Measurements from ENCODE around the gene GMFB. TPM values are rescaled to one million over a fixed set of nuclear protein-coding genes. Genes with fewer than 3 reads are reported as not detected.

Gene GMFB
- total RNA-seq, 2 experiments from 2014 or later: 45.7 to 82.2 TPM

DNA sequence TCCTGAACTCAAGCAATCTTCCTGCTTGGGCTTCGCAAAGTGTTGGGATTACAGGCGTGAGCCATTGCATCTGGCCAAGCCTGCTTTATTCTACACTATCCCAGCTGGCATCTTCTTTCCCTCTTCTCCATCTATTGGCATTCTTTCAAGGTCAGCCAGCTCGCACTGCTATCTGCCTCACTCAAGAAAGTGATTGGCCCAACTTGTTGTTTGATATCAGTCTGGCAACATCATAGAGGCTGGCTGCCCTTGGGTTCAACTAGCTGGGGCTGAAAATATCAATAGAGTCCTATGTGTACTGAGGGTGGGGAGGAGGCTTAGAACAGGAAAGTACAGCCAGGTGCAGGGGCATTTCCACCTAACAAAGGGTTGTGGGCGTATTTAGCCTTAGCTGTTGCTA lies 17.1 kb downstream of the GMFB start:
- Histone ChIP-seq H3K4me1 (ENCODE audit: insufficient read depth, low read length, poor library complexity, severe bottlenecking) (no peaks in the 10 kb centered on the region), H3K9me2 (ENCODE audit: insufficient read depth, low read length) (no peaks in the 10 kb centered on the region), H4K20me1 (ENCODE audit: insufficient read depth, low read length) (no peaks in the 10 kb centered on the region), H3K9me3 (ENCODE audit: low read length) (no peaks in the 10 kb centered on the region), H3K4me2 (ENCODE audit: low read length) (no peak overlapping the region), H3K27ac (ENCODE audit: low read depth, low read length, poor library complexity, severe bottlenecking) (no peak overlapping the region), H3K79me2 (ENCODE audit: insufficient read depth, low read depth, low read length) (no peaks in the 10 kb centered on the region), H2AFZ (ENCODE audit: low read length) (no peak overlapping the region), H3K4me3 (ENCODE audit: low read depth, low read length, poor library complexity, severe bottlenecking) (no peak overlapping the region), H3K36me3 (ENCODE audit: insufficient read depth, low read length) (peaks cover 26% of the 10 kb centered on the region; the same call in 1 of the 2 replicates)
- no peak for TF ChIP-seq EZH2phosphoT487 (IDR thresholded peaks at IDR 0.05; ENCODE audit: borderline replicate concordance, low read depth, low read length)
- TF ChIP-seq, protein P1, sequence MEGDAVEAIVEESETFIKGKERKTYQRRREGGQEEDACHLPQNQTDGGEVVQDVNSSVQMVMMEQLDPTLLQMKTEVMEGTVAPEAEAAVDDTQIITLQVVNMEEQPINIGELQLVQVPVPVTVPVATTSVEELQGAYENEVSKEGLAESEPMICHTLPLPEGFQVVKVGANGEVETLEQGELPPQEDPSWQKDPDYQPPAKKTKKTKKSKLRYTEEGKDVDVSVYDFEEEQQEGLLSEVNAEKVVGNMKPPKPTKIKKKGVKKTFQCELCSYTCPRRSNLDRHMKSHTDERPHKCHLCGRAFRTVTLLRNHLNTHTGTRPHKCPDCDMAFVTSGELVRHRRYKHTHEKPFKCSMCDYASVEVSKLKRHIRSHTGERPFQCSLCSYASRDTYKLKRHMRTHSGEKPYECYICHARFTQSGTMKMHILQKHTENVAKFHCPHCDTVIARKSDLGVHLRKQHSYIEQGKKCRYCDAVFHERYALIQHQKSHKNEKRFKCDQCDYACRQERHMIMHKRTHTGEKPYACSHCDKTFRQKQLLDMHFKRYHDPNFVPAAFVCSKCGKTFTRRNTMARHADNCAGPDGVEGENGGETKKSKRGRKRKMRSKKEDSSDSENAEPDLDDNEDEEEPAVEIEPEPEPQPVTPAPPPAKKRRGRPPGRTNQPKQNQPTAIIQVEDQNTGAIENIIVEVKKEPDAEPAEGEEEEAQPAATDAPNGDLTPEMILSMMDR (conservative IDR thresholded peaks at IDR 0.05; ENCODE audit: low read length): no peak
- no peak for DNase-seq (ENCODE audit: low spot score)
- no TSS peak for BruUV-seq (replicated peaks)
- intact Hi-C loops (cut with micrococcal nuclease; ENCODE audit: unreplicated experiment): no loop called here
- ChIA-PET POLR2A (interaction anchor here (1.3 to 3.5 kb wide), 2 partner anchors 11 to 15 kb away, joined by 5 to 20 read pairs; no protein-coding TSS in a partner anchor), CTCF (ENCODE audit: unreplicated experiment) (no interaction called here)

DNA sequence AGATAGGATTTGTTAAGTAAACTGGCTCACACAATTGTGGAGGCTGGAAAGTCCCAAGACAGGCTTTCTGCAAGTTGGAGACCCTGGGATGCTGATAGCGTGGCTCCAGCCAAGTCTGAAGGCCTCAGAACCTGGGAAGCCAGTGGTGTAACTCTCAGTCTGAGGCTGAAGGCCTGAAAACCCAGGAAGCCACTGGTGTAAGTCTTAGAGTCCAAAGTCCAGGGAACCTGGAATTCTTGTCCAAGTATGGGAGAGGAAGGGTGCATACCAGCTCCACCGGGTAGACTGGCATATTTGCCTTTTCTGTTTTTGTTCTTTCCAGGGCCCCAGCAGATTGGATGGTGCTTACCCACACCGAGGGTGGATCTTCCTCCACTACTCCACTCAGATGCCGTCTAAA lies 18.1 kb downstream of the GMFB start:
- ChIA-PET POLR2A (no interaction called here), CTCF (ENCODE audit: unreplicated experiment) (no interaction called here)
- H3K9me3 ChIP-seq (ENCODE audit: low read length): no peaks in the 10 kb centered on the region

DNA sequence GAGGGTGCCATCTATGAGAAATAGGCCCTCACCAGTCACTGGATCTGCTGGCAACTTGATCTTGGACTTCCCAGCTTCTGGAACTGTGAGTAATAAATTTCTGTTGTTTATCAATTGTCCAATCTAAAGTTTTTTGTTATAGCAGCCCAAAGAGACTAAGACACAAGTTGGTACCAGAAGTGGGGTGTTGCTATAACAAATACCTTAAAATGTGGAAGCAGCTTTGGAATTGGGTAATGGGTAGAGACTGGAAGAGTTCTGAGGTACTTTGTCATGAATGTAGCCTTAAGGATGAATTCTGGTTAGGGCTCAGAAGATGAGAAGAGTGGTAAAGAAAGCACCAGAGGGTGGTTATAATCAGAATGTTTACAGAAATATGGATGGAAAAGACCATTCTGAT lies 21.5 kb downstream of the GMFB start:
- no peak for DNase-seq (ENCODE audit: low spot score)
- Histone ChIP-seq H3K9me2 (ENCODE audit: insufficient read depth, low read length) (no peaks in the 10 kb centered on the region), H3K27ac (ENCODE audit: low read depth, low read length, poor library complexity, severe bottlenecking) (no peak overlapping the region), H3K4me2 (ENCODE audit: low read length) (no peak overlapping the region), H3K36me3 (ENCODE audit: insufficient read depth, low read length) (no peaks in the 10 kb centered on the region), H3K79me2 (ENCODE audit: insufficient read depth, low read depth, low read length) (no peaks in the 10 kb centered on the region), H2AFZ (ENCODE audit: low read length) (no peak overlapping the region), H3K9me3 (ENCODE audit: low read length) (no peaks in the 10 kb centered on the region), H4K20me1 (ENCODE audit: insufficient read depth, low read length) (no peaks in the 10 kb centered on the region), H3K4me1 (ENCODE audit: insufficient read depth, low read length, poor library complexity, severe bottlenecking) (no peaks in the 10 kb centered on the region), H3K4me3 (ENCODE audit: low read depth, low read length, poor library complexity, severe bottlenecking) (no peak overlapping the region)
- ChIA-PET POLR2A (interaction anchor here (0.6 kb wide), 1 partner anchor 20 kb away, joined by 3 read pairs; no protein-coding TSS in a partner anchor), CTCF (ENCODE audit: unreplicated experiment) (no interaction called here)
- no TSS peak for BruUV-seq (replicated peaks)
- intact Hi-C loops (cut with micrococcal nuclease; ENCODE audit: unreplicated experiment): no loop called here
- TF ChIP-seq, protein P1 (conservative IDR thresholded peaks at IDR 0.05; ENCODE audit: low read length): no peak
- TF ChIP-seq EZH2phosphoT487 (IDR thresholded peaks at IDR 0.05; ENCODE audit: borderline replicate concordance, low read depth, low read length): no peak

More for the DNA sequence above, 18.1 kb downstream of the GMFB start:
- DNase-seq (ENCODE audit: low spot score): no peak
- no peaks in the 10 kb centered on the region for H3K9me2 ChIP-seq (ENCODE audit: insufficient read depth, low read length)
- H3K27ac ChIP-seq (ENCODE audit: low read depth, low read length, poor library complexity, severe bottlenecking): no peak overlapping the region
- no TSS peak for BruUV-seq (replicated peaks)
- H2AFZ ChIP-seq (ENCODE audit: low read length): no peak overlapping the region
- H3K79me2 ChIP-seq (ENCODE audit: insufficient read depth, low read depth, low read length): no peaks in the 10 kb centered on the region
- H4K20me1 ChIP-seq (ENCODE audit: insufficient read depth, low read length): no peaks in the 10 kb centered on the region
- intact Hi-C loops (cut with micrococcal nuclease; ENCODE audit: unreplicated experiment): no loop called here
- no peak overlapping the region for H3K4me2 ChIP-seq (ENCODE audit: low read length)
- no peak overlapping the region for H3K4me3 ChIP-seq (ENCODE audit: low read depth, low read length, poor library complexity, severe bottlenecking)
- no peaks in the 10 kb centered on the region for H3K4me1 ChIP-seq (ENCODE audit: insufficient read depth, low read length, poor library complexity, severe bottlenecking)
- peaks cover 17% of the 10 kb centered on the region; the same call in 1 of the 2 replicates for H3K36me3 ChIP-seq (ENCODE audit: insufficient read depth, low read length)
- no peak for TF ChIP-seq EZH2phosphoT487 (IDR thresholded peaks at IDR 0.05; ENCODE audit: borderline replicate concordance, low read depth, low read length)
- TF ChIP-seq, protein P1 (conservative IDR thresholded peaks at IDR 0.05; ENCODE audit: low read length): no peak

Measured in OCI-LY7 (cell line).